B cell (primary cell): Measurements from ENCODE around the gene EFNA5.

ENCODE experiments used
- CTCF ChIP-seq: fragments of 200-600 bp; IDR thresholded peaks from one replicate; pipeline ENCODE4 v1.8.0; 2022; ENCODE audit warnings: antibody characterized with exemption, mild to moderate bottlenecking
- EZH2 ChIP-seq: IDR thresholded peaks from 2 replicates; pipeline ENCODE4 v1.6.1; 2012; ENCODE audit warnings: borderline replicate concordance, low read depth, mild to moderate bottlenecking, moderate library complexity, low read length; ENCODE audit not compliant: insufficient read depth, poor library complexity, severe bottlenecking

- TF ChIP-seq CTCF, result no peak
- no peak for TF ChIP-seq EZH2
These were observed 333.5 kb downstream of the EFNA5 start for GRCh38 chr5:107337281-107337680.
